Lung (tissue), 12 donors: Measurements from ENCODE around the gene RACK1. TPM values are rescaled to one million over a fixed set of nuclear protein-coding genes. Genes with fewer than 3 reads are reported as not detected.

ENCODE experiments used
- ATAC-seq: fragments of 200-7000 bp; cut with Tn5 transposase; one replicate; pipeline ENCODE4 v1.9.1; 2020; ENCODE audit warnings: moderate number of reproducible peaks; ENCODE audit not compliant: insufficient read depth, low FRiP score
- DNase-seq, 3 donors: peaks; one replicate each; pipeline ENCODE4 v3.0.0-alpha.2; 2013 to 2017
- H3K27ac ChIP-seq, 2 donors: one replicate each; pipeline ENCODE4 v1.5.1; 2013; ENCODE audit warnings: mild to moderate bottlenecking in 2 of 2, moderate library complexity in 2 of 2, control low read depth in 1 of 2, inconsistent platforms in 1 of 2, low read depth in 1 of 2, low read length in 1 of 2
- H3K27me3 ChIP-seq, 3 donors: one replicate each; pipeline ENCODE4 v1.5.1; 2013; ENCODE audit warnings: low read length in 2 of 3; ENCODE audit not compliant: control insufficient read depth in 3 of 3, insufficient read depth in 3 of 3
- H3K36me3 ChIP-seq, 4 donors: one replicate each; pipeline ENCODE4 v1.5.1; 2013; ENCODE audit warnings: low read length in 4 of 4, mild to moderate bottlenecking in 1 of 4, moderate library complexity in 1 of 4; ENCODE audit not compliant: control insufficient read depth in 4 of 4, insufficient read depth in 4 of 4
- H3K4me1 ChIP-seq, 5 donors: one replicate each; pipeline ENCODE4 v1.5.1; 2013; ENCODE audit warnings: low read length in 5 of 5, mild to moderate bottlenecking in 2 of 5, moderate library complexity in 1 of 5; ENCODE audit not compliant: control insufficient read depth in 5 of 5, insufficient read depth in 5 of 5
- H3K4me3 ChIP-seq: one replicate; pipeline ENCODE4 v1.5.1; 2013; ENCODE audit warnings: mild to moderate bottlenecking, control low read depth, moderate library complexity
- H3K9ac ChIP-seq, 2 donors: one replicate each; pipeline ENCODE4 v1.5.1; 2013; ENCODE audit warnings: low read length in 2 of 2, control low read depth in 1 of 2; ENCODE audit not compliant: insufficient read depth in 1 of 2
- H3K9me3 ChIP-seq, 4 donors: one replicate each; pipeline ENCODE4 v1.5.1; 2013; ENCODE audit warnings: low read length in 3 of 4, mild to moderate bottlenecking in 1 of 4, moderate library complexity in 1 of 4; ENCODE audit not compliant: control insufficient read depth in 4 of 4, insufficient read depth in 3 of 4
- CTCF ChIP-seq: IDR thresholded peaks from 2 replicates; pipeline ENCODE4 v1.5.1; 2012; ENCODE audit warnings: mild to moderate bottlenecking; ENCODE audit errors: control extremely low read depth, extremely low read depth
- WGBS, 2 donors: extraction: QIAGEN DNeasy Blood & Tissue Kit; methylation state at CpG; one replicate each; pipeline ENCODE4 v1.1.7; 2013; 5-methylcytosine and 5-hydroxymethylcytosine counted together
- polyA plus RNA-seq, 2 donors: library from polyadenylated mRNA; stranded (reverse); fragments of 200-250 nt; gene quantifications; one replicate each; pipeline ENCODE4 v1.2.1, GENCODE V29; 2013
- total RNA-seq, 2 donors: library from RNA; depleted of rRNA in 1 of 2; stranded (reverse); fragments of >200 nt in 1 of 2; gene quantifications; one replicate each; pipeline ENCODE4 v1.2.1, GENCODE V29; 2014 to 2021
- donor health status: control.
- donor health status: control.
- donor health status: Bipolar disorder and iron deficiency.
- donor health status: healthy.
- donor health status: DM: yes; HTN: yes; CAD: no.

RACK1 gene
- total and polyA plus RNA-seq, 4 donors, result 1,254 to 2,994 (median 1,939) TPM

- TF ChIP-seq CTCF, result no peak
- H3K27ac ChIP-seq, result peak overlapping the region in 1 of 2 donors; percentile 32
- H3K9me3 ChIP-seq, result no peaks in the 10 kb centered on the region
- ATAC-seq (no peak), DNase-seq (no peak)
- no peaks in the 10 kb centered on the region for H3K27me3 ChIP-seq
- peaks cover 26 to 63% (median 49%) of the 10 kb centered on the region in 4 donors for H3K36me3 ChIP-seq
- WGBS, 2 donors, result 86 to 90% methylated on average over 18 of the region's 18 CpGs
- H3K4me1 ChIP-seq, result no peaks in the 10 kb centered on the region
- no peak overlapping the region for H3K9ac ChIP-seq
- no peak overlapping the region for H3K4me3 ChIP-seq
Observed at GRCh38 chr5:181232593-181232992, 11.1 kb downstream of the RACK1 start.

- WGBS, 2 donors, result 93 to 96% methylated on average over 7 of the region's 7 CpGs
- DNase-seq (no peak), ATAC-seq (no peak)
- Histone ChIP-seq H3K4me1 (no peaks in the 10 kb centered on the region), H3K27me3 (no peaks in the 10 kb centered on the region), H3K36me3 (peaks cover 15 to 52% (median 39%) of the 10 kb centered on the region in 4 donors), H3K27ac (no peak overlapping the region), H3K9ac (no peak overlapping the region), H3K4me3 (no peak overlapping the region), H3K9me3 (no peaks in the 10 kb centered on the region)
- no peak for TF ChIP-seq CTCF
Observed at GRCh38 chr5:181231432-181231831, 12.3 kb downstream of the RACK1 start.

GRCh38 chr5:181230551-181230950 lies 13.2 kb downstream of the RACK1 start:
- H3K4me1 ChIP-seq, result peaks cover 0 to 1% (median 0%) of the 10 kb centered on the region in 5 donors
- H3K4me3 ChIP-seq, result no peak overlapping the region
- WGBS, 2 donors, result 84 to 87% methylated on average over 6 of the region's 6 CpGs
- no peak for TF ChIP-seq CTCF
- no peak overlapping the region for H3K9ac ChIP-seq
- DNase-seq (no peak), ATAC-seq (no peak)
- peaks cover 8 to 43% (median 31%) of the 10 kb centered on the region in 4 donors for H3K36me3 ChIP-seq
- H3K27ac ChIP-seq, result no peak overlapping the region
- H3K9me3 ChIP-seq, result no peaks in the 10 kb centered on the region
- no peaks in the 10 kb centered on the region for H3K27me3 ChIP-seq

- ATAC-seq, result no peak
- peaks cover 6 to 37% (median 27%) of the 10 kb centered on the region in 4 donors for H3K36me3 ChIP-seq
Observed at GRCh38 chr5:181229996-181230395, 13.7 kb downstream of the RACK1 start.

More at GRCh38 chr5:181229996-181230395, 13.7 kb downstream of the RACK1 start:
- 87 to 91% methylated on average over 13 of the region's 13 CpGs for WGBS, 2 donors
- DNase-seq, result no peak
- H3K4me3 ChIP-seq, result no peak overlapping the region
- peaks cover 0 to 7% (median 0%) of the 10 kb centered on the region in 5 donors for H3K4me1 ChIP-seq
- no peaks in the 10 kb centered on the region for H3K27me3 ChIP-seq
- H3K9me3 ChIP-seq, result no peaks in the 10 kb centered on the region
- H3K9ac ChIP-seq, result no peak overlapping the region
- TF ChIP-seq CTCF, result no peak
- no peak overlapping the region for H3K27ac ChIP-seq
